Ishikawa (cell line): ENCODE data around the gene IL1RL2.

Source experiments
- CEBPB ChIP-seq: IDR thresholded peaks from 2 replicates; pipeline ENCODE4 v1.6.1; 2012
- CREB1 ChIP-seq: IDR thresholded peaks from 2 replicates; pipeline ENCODE4 v1.6.1; 2012; ENCODE audit warnings: low read depth
- EGR1 ChIP-seq: IDR thresholded peaks from 2 replicates; pipeline ENCODE4 v1.6.1; 2012
- EP300 ChIP-seq: IDR thresholded peaks from 2 replicates; pipeline ENCODE4 v1.6.1; 2012; ENCODE audit warnings: borderline replicate concordance
- FOXM1 ChIP-seq: IDR thresholded peaks from 2 replicates; pipeline ENCODE4 v1.6.1; 2012; ENCODE audit warnings: low read depth, borderline replicate concordance
- NFIC ChIP-seq: IDR thresholded peaks from 2 replicates; pipeline ENCODE4 v1.6.1; 2012
- RAD21 ChIP-seq: IDR thresholded peaks from 2 replicates; pipeline ENCODE4 v1.6.1; 2012; ENCODE audit warnings: low read depth
- TAF1 ChIP-seq: IDR thresholded peaks from 2 replicates; pipeline ENCODE4 v1.6.1; 2012; ENCODE audit warnings: low read depth, mild to moderate bottlenecking
- TCF12 ChIP-seq: IDR thresholded peaks from 2 replicates; pipeline ENCODE4 v1.6.1; 2012; ENCODE audit warnings: low read depth
- TEAD4 ChIP-seq: IDR thresholded peaks from 2 replicates; pipeline ENCODE4 v1.6.1; 2012
- YY1 ChIP-seq: IDR thresholded peaks from 2 replicates; pipeline ENCODE4 v1.6.1; 2012; ENCODE audit warnings: low read depth
- ZBTB7A ChIP-seq: IDR thresholded peaks from 2 replicates; pipeline ENCODE4 v1.6.1; 2012; ENCODE audit warnings: low read depth
- TF ChIP-seq, protein P1 (sequence below): IDR thresholded peaks from 2 replicates; pipeline ENCODE4 v1.6.1; 2012
- TF ChIP-seq, protein P2 (sequence below): IDR thresholded peaks from 2 replicates; pipeline ENCODE4 v1.6.1; 2012
- TF ChIP-seq, protein P3 (sequence below): IDR thresholded peaks from 2 replicates; pipeline ENCODE4 v1.6.1; 2012; ENCODE audit warnings: low read depth, mild to moderate bottlenecking

IL1RL2 gene

DNA sequence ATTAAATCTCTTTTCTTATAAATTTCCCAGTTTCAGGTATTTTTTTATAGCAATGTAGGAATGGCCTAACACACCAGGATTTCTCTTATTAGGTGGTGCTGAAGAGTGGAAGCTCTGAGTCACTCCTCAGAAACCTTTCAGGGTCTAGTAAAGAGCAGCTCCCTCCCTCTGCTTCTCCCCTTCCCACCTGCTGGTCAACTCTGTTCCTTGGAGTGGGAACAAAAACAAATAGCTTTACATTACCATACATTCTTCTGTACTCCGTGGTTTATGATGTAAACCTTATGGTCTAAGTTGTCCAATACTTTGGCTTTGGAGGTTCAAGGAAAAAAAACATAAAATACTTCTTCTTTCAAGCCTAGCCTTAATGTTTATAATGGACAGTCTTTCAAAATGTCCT is 47.0 kb upstream of the IL1RL2 start:
- TF ChIP-seq, protein P1, sequence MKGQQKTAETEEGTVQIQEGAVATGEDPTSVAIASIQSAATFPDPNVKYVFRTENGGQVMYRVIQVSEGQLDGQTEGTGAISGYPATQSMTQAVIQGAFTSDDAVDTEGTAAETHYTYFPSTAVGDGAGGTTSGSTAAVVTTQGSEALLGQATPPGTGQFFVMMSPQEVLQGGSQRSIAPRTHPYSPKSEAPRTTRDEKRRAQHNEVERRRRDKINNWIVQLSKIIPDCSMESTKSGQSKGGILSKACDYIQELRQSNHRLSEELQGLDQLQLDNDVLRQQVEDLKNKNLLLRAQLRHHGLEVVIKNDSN: no peak
- TF ChIP-seq, protein P2, sequence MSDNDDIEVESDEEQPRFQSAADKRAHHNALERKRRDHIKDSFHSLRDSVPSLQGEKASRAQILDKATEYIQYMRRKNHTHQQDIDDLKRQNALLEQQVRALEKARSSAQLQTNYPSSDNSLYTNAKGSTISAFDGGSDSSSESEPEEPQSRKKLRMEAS: no peak
- no peak for TF ChIP-seq EGR1
- no peak for TF ChIP-seq NFIC
- no peak for TF ChIP-seq TCF12
- no peak for TF ChIP-seq CEBPB
- TF ChIP-seq FOXM1: no peak
- TF ChIP-seq, protein P3, sequence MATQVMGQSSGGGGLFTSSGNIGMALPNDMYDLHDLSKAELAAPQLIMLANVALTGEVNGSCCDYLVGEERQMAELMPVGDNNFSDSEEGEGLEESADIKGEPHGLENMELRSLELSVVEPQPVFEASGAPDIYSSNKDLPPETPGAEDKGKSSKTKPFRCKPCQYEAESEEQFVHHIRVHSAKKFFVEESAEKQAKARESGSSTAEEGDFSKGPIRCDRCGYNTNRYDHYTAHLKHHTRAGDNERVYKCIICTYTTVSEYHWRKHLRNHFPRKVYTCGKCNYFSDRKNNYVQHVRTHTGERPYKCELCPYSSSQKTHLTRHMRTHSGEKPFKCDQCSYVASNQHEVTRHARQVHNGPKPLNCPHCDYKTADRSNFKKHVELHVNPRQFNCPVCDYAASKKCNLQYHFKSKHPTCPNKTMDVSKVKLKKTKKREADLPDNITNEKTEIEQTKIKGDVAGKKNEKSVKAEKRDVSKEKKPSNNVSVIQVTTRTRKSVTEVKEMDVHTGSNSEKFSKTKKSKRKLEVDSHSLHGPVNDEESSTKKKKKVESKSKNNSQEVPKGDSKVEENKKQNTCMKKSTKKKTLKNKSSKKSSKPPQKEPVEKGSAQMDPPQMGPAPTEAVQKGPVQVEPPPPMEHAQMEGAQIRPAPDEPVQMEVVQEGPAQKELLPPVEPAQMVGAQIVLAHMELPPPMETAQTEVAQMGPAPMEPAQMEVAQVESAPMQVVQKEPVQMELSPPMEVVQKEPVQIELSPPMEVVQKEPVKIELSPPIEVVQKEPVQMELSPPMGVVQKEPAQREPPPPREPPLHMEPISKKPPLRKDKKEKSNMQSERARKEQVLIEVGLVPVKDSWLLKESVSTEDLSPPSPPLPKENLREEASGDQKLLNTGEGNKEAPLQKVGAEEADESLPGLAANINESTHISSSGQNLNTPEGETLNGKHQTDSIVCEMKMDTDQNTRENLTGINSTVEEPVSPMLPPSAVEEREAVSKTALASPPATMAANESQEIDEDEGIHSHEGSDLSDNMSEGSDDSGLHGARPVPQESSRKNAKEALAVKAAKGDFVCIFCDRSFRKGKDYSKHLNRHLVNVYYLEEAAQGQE: no peak
- TF ChIP-seq YY1: no peak
- no peak for TF ChIP-seq TAF1
- no peak for TF ChIP-seq TEAD4
- no peak for TF ChIP-seq RAD21
- no peak for TF ChIP-seq EP300
- no peak for TF ChIP-seq ZBTB7A
- TF ChIP-seq CREB1: no peak

DNA sequence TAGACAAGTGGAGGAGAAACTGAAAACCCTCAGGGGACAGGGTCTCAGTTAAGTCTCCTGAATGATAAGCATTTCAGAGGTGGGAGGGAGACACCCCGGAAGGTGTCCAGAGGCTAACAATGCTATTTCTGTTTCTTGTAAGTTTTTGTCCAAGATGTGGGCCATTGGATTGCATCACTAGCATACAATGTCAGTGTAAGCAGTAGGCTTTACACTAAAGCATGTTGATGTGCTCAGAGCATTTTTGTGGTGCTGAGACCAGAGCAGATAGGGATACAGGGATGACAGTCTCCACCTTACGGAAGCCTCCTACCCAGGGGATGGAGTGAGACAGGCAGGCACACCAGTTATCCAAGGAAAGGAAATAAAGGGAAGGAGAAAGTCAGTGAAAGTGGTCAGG is 46.4 kb upstream of the IL1RL2 start:
- TF ChIP-seq TEAD4: no peak
- TF ChIP-seq, protein P2: no peak
- TF ChIP-seq, protein P3: no peak
- no peak for TF ChIP-seq TCF12
- TF ChIP-seq NFIC: no peak
- TF ChIP-seq TAF1: no peak
- no peak for TF ChIP-seq YY1
- no peak for TF ChIP-seq EGR1
- no peak for TF ChIP-seq ZBTB7A
- no peak for TF ChIP-seq CEBPB
- no peak for TF ChIP-seq CREB1

DNA sequence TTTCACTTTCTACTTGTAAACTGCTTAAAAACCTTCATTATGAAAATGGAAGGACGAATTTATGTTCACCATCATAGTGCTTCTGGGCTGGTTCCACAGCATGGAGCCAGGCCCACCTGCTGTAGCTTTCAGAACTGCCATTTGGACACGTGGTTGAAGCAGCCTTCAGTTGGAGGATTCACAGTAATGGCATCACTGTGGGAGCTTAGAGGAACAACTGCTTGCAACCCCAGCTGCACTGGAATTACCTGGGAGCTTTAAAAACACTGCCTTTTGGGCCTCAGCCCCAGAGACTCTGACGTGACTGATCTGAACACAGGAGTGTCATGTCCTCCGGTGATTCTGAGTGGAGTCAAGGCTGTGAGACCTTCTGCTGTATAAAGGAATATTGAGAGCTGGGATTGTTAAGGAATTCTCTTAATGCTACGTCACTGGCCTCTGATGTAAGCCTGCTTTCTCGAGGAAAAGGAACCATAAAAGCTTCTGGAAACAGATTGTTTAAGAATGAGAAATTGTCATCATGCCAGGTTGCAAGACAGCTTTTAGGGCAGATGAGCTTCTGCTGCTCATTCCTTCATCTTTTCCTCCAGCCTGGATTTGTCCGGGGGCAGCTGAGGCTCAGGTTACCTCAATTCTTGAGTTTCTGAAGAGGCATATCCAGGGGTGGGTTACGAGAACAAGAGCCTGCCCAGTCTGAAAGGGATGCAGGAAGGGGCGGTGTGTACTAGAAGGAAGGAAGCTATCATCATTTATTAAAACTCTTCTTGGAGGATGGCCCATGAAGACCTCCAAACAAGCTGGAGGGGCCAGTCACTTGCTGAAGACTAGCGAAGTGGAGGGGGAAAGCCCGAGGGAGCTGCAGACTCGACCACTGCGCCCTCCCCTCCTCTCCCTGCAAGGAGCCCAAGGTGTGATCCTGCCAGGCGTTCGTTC is 45.5 kb upstream of the IL1RL2 start:
- TF ChIP-seq, protein P3: no peak
- TF ChIP-seq EGR1 (no peak), TCF12 (no peak), TAF1 (no peak), NFIC (no peak), ZBTB7A (no peak), FOXM1 (no peak), YY1 (no peak), RAD21 (no peak)
- TF ChIP-seq, protein P1: no peak
- TF ChIP-seq, protein P2: no peak
